MCF 10A (cell line): ENCODE results near the gene ATP5F1C. TPM values are rescaled to one million over a fixed set of nuclear protein-coding genes. Genes with fewer than 3 reads are reported as not detected.

Experiments used
- BruUV-seq: library from RNA; stranded (reverse); fragments of 400-500 nt; replicated peaks from 2 replicates; lab custom pipeline; 2021; lab: Mats Ljungman, UMichigan
- CTCF ChIA-PET: fragments of 300-600 bp; sonication (Branson Sonifier 250); formaldehyde crosslinking; extraction: SDS; loops from one replicate; lab custom pipeline; 2021; ENCODE audit warnings: antibody characterized with exemption, inconsistent platforms; lab: Yijun Ruan, JAX
- POLR2A ChIA-PET: fragments of 300-600, 350-650 bp; sonication (Branson Sonifier 250); formaldehyde crosslinking; extraction: SDS; loops from one replicate; lab custom pipeline; 2020; ENCODE audit warnings: antibody characterized with exemption, inconsistent platforms; lab: Yijun Ruan, JAX
- DNase-seq: peaks from one replicate; pipeline ENCODE4 v3.0.0-alpha.2; 2018; ENCODE audit not compliant: unreplicated experiment
- H3K27ac Mint-ChIP-seq: one replicate; pipeline ENCODE4 v1.8.0; 2022; ENCODE audit warnings: mild to moderate bottlenecking, low read depth, mixed read lengths; ENCODE audit not compliant: unreplicated experiment
- H3K27me3 Mint-ChIP-seq: one replicate; pipeline ENCODE4 v1.8.0; 2022; ENCODE audit warnings: mixed read lengths; ENCODE audit not compliant: insufficient read depth, unreplicated experiment
- H3K36me3 Mint-ChIP-seq: one replicate; pipeline ENCODE4 v1.8.0; 2022; ENCODE audit warnings: mild to moderate bottlenecking, moderate library complexity, mixed read lengths; ENCODE audit not compliant: insufficient read depth, unreplicated experiment
- H3K4me1 Mint-ChIP-seq: one replicate; pipeline ENCODE4 v1.8.0; 2022; ENCODE audit warnings: mixed read lengths; ENCODE audit not compliant: insufficient read depth, unreplicated experiment
- H3K4me3 Mint-ChIP-seq: one replicate; pipeline ENCODE4 v1.8.0; 2022; ENCODE audit warnings: mild to moderate bottlenecking, moderate library complexity, mixed read lengths; ENCODE audit not compliant: unreplicated experiment
- H3K9me3 Mint-ChIP-seq: one replicate; pipeline ENCODE4 v1.8.0; 2022; ENCODE audit warnings: mixed read lengths; ENCODE audit not compliant: unreplicated experiment
- CTCF ChIP-seq: fragments of 200-600 bp; IDR thresholded peaks from one replicate; pipeline ENCODE4 v1.8.0; 2022; ENCODE audit warnings: antibody characterized with exemption, mild to moderate bottlenecking; ENCODE audit not compliant: unreplicated experiment
- intact Hi-C: fragments of 100-400 bp; cut with micrococcal nuclease; formaldehyde crosslinking; loops from 2 replicates; pipeline ENCODE4 v1.14.1; 2022
- total RNA-seq: library from RNA; stranded (reverse); gene quantifications from 2 replicates; pipeline ENCODE4 v1.2.3, GENCODE V29; 2022

The ATP5F1C gene
- total RNA-seq, 1 experiment from 2014 or later, result 281 TPM

GRCh38 chr10:7826971-7827370 lies 39.0 kb downstream of the ATP5F1C start:
- TF ChIP-seq CTCF, result no peak
- Mint-ChIP-seq H3K4me1 (peaks cover 2% of the 10 kb centered on the region), H3K27me3 (no peaks in the 10 kb centered on the region), H3K36me3 (peaks cover 55% of the 10 kb centered on the region), H3K9me3 (no peaks in the 10 kb centered on the region), H3K4me3 (no peak overlapping the region), H3K27ac (peak overlapping the region; percentile 42)
- ChIA-PET POLR2A (interaction anchor here (2.5 kb wide), 1 partner anchor 8 kb away, joined by 9 read pairs; the partner anchor contains the start of gene TAF3), CTCF (interaction anchor here (0.5 to 1.2 kb wide), 4 partner anchors 8 to 278 kb away, joined by 3 to 5 read pairs (median 4); no protein-coding TSS in a partner anchor)
- intact Hi-C loops, result no loop called here
- peak; percentile 35 for DNase-seq
- BruUV-seq, result no TSS peak

GRCh38 chr10:7829289-7829834 lies 41.4 kb downstream of the ATP5F1C start:
- POLR2A ChIA-PET, result interaction anchor here (2.5 kb wide), 1 partner anchor 10 kb away, joined by 9 read pairs; the partner anchor contains the start of gene TAF3
- no peaks in the 10 kb centered on the region for H3K27me3 Mint-ChIP-seq
- CTCF ChIA-PET, result interaction anchor here (0.8 kb wide), 1 partner anchor 1361 kb away, joined by 3 read pairs; no protein-coding TSS in a partner anchor
- peaks cover 44% of the 10 kb centered on the region for H3K36me3 Mint-ChIP-seq
- no peaks in the 10 kb centered on the region for H3K9me3 Mint-ChIP-seq
- DNase-seq, result no peak
- intact Hi-C loops, result no loop called here
- H3K4me3 Mint-ChIP-seq, result no peak overlapping the region
- no TSS peak for BruUV-seq
- TF ChIP-seq CTCF, result no peak
- no peak overlapping the region for H3K27ac Mint-ChIP-seq
- H3K4me1 Mint-ChIP-seq, result no peaks in the 10 kb centered on the region

GRCh38 chr10:7832060-7832459 lies 44.1 kb downstream of the ATP5F1C start:
- Mint-ChIP-seq H3K4me3 (no peak overlapping the region), H3K27ac (no peak overlapping the region), H3K36me3 (peaks cover 25% of the 10 kb centered on the region), H3K4me1 (no peaks in the 10 kb centered on the region), H3K27me3 (no peaks in the 10 kb centered on the region), H3K9me3 (no peaks in the 10 kb centered on the region)
- no TSS peak for BruUV-seq
- no peak for TF ChIP-seq CTCF
- intact Hi-C loops, result no loop called here
- POLR2A ChIA-PET, result no interaction called here
- DNase-seq, result no peak
- CTCF ChIA-PET, result no interaction called here

- Mint-ChIP-seq H3K4me1 (no peaks in the 10 kb centered on the region), H3K9me3 (no peaks in the 10 kb centered on the region), H3K4me3 (no peak overlapping the region), H3K36me3 (peaks cover 16% of the 10 kb centered on the region), H3K27me3 (no peaks in the 10 kb centered on the region), H3K27ac (no peak overlapping the region)
- ChIA-PET CTCF (interaction anchor here (0.7 kb wide), 1 partner anchor 25 kb away, joined by 3 read pairs; no protein-coding TSS in a partner anchor), POLR2A (no interaction called here)
- no TSS peak for BruUV-seq
- no peak for TF ChIP-seq CTCF
- intact Hi-C loops, result no loop called here
- no peak for DNase-seq
These were observed 45.2 kb downstream of the ATP5F1C start for GRCh38 chr10:7833210-7833609.
